ENCODE measurements around the gene SLC4A5. TPM values are rescaled to one million over a fixed set of nuclear protein-coding genes. Genes with fewer than 3 reads are reported as not detected.

The SLC4A5 gene
- total RNA-seq, 1 donor from 2014 or later, result 3.0 TPM

DNA sequence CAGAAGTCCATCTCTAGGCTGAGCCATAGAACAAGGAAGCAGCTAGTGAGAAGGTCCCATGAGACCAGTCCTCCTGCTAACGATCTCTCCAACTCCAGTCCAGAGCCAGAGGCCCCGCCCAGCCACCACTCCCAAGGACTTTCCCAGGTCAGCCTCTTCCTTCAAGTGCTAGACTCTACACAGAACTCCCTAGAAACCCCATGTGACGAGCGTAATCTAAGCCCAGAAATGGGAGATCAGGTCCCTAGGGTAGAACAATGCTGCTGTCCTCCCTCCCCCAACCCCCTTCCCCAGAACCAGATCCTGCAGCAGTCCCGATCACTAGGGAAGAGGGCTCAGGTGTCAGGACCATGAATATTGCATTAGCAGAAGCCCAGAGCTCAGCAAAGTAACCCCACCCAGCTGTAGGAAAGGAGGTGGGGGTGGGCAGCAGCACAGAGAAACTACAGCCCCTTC, 30.0 kb upstream of the SLC4A5 start:
- no peaks in the 10 kb centered on the region for H3K9me3 Mint-ChIP-seq
- TF ChIP-seq, protein P1, sequence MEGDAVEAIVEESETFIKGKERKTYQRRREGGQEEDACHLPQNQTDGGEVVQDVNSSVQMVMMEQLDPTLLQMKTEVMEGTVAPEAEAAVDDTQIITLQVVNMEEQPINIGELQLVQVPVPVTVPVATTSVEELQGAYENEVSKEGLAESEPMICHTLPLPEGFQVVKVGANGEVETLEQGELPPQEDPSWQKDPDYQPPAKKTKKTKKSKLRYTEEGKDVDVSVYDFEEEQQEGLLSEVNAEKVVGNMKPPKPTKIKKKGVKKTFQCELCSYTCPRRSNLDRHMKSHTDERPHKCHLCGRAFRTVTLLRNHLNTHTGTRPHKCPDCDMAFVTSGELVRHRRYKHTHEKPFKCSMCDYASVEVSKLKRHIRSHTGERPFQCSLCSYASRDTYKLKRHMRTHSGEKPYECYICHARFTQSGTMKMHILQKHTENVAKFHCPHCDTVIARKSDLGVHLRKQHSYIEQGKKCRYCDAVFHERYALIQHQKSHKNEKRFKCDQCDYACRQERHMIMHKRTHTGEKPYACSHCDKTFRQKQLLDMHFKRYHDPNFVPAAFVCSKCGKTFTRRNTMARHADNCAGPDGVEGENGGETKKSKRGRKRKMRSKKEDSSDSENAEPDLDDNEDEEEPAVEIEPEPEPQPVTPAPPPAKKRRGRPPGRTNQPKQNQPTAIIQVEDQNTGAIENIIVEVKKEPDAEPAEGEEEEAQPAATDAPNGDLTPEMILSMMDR (conservative IDR thresholded peaks at IDR 0.05), result no peak
- peak overlapping the region; percentile 81 for H3K27ac Mint-ChIP-seq (ENCODE audit: unreplicated experiment)
- no peak for DNase-seq (ENCODE audit: low read depth, low spot score)
- peaks cover 24% of the 10 kb centered on the region for H3K4me1 Mint-ChIP-seq
- peaks cover 6% of the 10 kb centered on the region for H3K36me3 Mint-ChIP-seq (ENCODE audit: low read depth)
- no peaks in the 10 kb centered on the region for H3K27me3 Mint-ChIP-seq (ENCODE audit: low read depth)
- peak overlapping the region; percentile 80 for H3K4me3 Mint-ChIP-seq

DNA sequence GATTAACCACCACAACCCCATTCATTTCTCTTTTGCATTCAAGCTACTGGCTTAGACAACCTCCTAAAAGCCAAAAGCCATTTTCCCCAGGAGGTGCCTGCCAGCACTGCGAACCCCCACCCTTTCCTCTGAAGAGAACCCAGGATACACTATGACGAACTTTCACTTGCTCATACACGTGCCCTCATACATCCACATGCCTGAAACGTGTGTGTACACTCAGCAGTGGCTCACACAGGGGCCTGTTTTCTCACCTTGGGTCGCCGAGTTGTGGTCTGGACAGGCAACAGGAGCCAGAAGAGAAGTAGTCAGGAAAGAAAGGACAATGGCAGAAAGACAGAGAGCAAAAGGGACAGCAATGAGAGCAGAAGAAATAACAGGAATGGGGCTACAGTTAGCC, 29.5 kb upstream of the SLC4A5 start:
- Mint-ChIP-seq H3K9me3 (no peaks in the 10 kb centered on the region), H3K4me1 (peaks cover 24% of the 10 kb centered on the region), H3K27me3 (ENCODE audit: low read depth) (no peaks in the 10 kb centered on the region), H3K27ac (ENCODE audit: unreplicated experiment) (peak overlapping the region; percentile 81), H3K36me3 (ENCODE audit: low read depth) (peaks cover 6% of the 10 kb centered on the region), H3K4me3 (peak overlapping the region; percentile 80)
- TF ChIP-seq, protein P1 (conservative IDR thresholded peaks at IDR 0.05), result no peak
- no peak for DNase-seq (ENCODE audit: low read depth, low spot score)

DNA sequence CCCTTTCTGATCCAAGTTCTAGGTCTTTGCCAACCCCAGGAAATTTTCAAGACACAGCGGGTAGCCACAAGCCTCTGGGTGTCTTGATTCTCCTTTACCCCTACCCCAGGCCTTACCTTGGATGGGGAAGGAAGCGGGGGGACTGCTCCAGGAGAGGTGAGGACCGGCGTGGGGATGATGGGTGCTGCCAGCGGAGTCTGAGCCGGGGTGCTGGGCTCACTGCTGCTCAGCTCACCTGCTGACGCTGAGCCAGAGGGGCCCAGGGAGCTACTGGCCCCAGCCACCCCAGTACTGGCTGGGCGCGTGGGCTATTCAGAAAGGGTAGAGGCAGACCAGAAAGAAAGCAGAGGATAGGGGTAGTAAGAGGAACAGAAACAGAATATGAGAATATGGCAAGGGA, 28.2 kb upstream of the SLC4A5 start:
- Mint-ChIP-seq H3K4me3 (peak overlapping the region; percentile 28), H3K4me1 (peaks cover 24% of the 10 kb centered on the region), H3K36me3 (ENCODE audit: low read depth) (peaks cover 8% of the 10 kb centered on the region), H3K27ac (ENCODE audit: unreplicated experiment) (no peak overlapping the region), H3K9me3 (no peaks in the 10 kb centered on the region), H3K27me3 (ENCODE audit: low read depth) (no peaks in the 10 kb centered on the region)
- TF ChIP-seq, protein P1 (conservative IDR thresholded peaks at IDR 0.05), result no peak
- DNase-seq (ENCODE audit: low read depth, low spot score), result no peak

DNA sequence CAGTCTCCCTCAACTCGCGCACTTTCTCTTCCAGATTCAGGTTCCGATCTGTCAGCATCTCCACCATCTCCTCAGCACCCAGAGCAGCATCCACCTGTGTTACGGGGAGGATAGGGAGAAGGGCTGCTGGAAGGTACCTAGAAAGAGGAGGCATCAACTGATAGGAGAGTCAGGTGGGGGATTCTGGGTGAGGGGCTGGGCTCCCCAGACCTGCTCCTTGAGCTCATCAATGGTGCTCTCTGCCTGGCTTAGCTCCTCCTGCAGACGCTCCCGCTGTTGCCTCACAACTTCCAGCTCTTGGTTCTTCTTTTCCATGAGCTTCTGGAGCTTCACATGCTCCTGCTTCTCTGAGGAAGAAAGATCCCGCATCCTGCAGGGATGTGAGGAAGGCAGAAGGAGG, 26.8 kb upstream of the SLC4A5 start:
- peaks cover 16% of the 10 kb centered on the region for H3K4me1 Mint-ChIP-seq
- H3K4me3 Mint-ChIP-seq, result no peak overlapping the region
- H3K27ac Mint-ChIP-seq (ENCODE audit: unreplicated experiment), result no peak overlapping the region
- TF ChIP-seq, protein P1 (conservative IDR thresholded peaks at IDR 0.05), result no peak
- no peak for DNase-seq (ENCODE audit: low read depth, low spot score)
- H3K27me3 Mint-ChIP-seq (ENCODE audit: low read depth), result no peaks in the 10 kb centered on the region
- H3K9me3 Mint-ChIP-seq, result no peaks in the 10 kb centered on the region
- H3K36me3 Mint-ChIP-seq (ENCODE audit: low read depth), result peaks cover 19% of the 10 kb centered on the region

DNA sequence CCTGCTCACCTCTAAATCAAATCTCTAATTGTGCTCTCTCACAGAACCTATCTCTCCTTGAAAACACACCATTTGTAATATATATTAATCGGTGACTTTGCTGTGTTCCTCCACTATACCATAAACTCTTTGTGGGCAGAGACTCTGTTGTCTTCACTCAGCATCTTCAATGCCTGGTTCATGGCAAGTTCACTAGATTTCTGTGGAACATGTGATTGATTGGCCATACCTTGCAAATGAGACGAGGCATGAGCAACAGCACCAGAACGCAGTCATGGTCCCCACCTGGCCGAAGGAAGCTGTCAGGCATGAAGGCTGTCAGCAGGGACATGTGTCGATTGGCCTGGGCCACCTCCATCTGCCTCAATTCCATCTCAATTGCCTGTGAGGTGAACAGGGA, 25.3 kb upstream of the SLC4A5 start:
- no peak for DNase-seq (ENCODE audit: low read depth, low spot score)
- Mint-ChIP-seq H3K4me1 (peaks cover 3% of the 10 kb centered on the region), H3K27ac (ENCODE audit: unreplicated experiment) (no peak overlapping the region), H3K9me3 (no peaks in the 10 kb centered on the region), H3K36me3 (ENCODE audit: low read depth) (peaks cover 25% of the 10 kb centered on the region), H3K4me3 (no peak overlapping the region), H3K27me3 (ENCODE audit: low read depth) (no peaks in the 10 kb centered on the region)
- TF ChIP-seq, protein P1 (conservative IDR thresholded peaks at IDR 0.05), result no peak

DNA sequence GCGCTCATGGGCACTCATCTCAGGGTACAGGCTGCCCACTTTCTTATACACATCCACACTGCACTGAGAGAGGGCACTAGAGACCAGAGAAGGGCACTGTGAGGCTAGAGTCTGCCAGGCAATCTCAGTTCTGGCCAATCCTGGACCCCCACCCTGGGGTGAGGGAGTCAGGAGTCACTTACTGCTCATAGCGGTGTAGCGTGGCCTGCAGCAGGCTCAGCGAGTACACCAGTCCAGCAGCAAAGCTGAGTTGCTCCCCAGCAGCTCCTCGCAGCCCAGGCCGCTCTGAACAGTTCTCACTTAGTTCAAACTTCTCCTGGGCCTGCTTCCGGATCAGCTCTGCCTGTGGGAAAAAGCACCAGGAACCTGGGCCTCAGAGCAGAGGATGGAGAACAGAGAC, 24.6 kb upstream of the SLC4A5 start:
- TF ChIP-seq, protein P1 (conservative IDR thresholded peaks at IDR 0.05), result no peak
- DNase-seq (ENCODE audit: low read depth, low spot score), result no peak
- Mint-ChIP-seq H3K36me3 (ENCODE audit: low read depth) (peaks cover 25% of the 10 kb centered on the region), H3K4me1 (no peaks in the 10 kb centered on the region), H3K9me3 (no peaks in the 10 kb centered on the region), H3K27ac (ENCODE audit: unreplicated experiment) (no peak overlapping the region), H3K4me3 (no peak overlapping the region), H3K27me3 (ENCODE audit: low read depth) (no peaks in the 10 kb centered on the region)
